AG10803 (cell line): Measurements from ENCODE around the gene RHOU.
"Not testable (repeated sequence)": the region's sequence is repeated elsewhere in the genome, so short reads cannot be mapped to it uniquely, and the experiment has no call there.

Experiments
- DNase-seq: peaks from one replicate; pipeline ENCODE4 v3.0.0; 2010; ENCODE audit warnings: low read depth
- H3K4me3 ChIP-seq: 2 replicates; pipeline ENCODE4 v1.5.1; 2011; ENCODE audit warnings: mild to moderate bottlenecking, low read length, control low read depth
- TF ChIP-seq, protein P1 (sequence below): conservative IDR thresholded peaks from 2 replicates; pipeline ENCODE4 v1.5.1; 2011; ENCODE audit warnings: mild to moderate bottlenecking, low read length, control low read depth, inconsistent platforms

Gene RHOU

DNA sequence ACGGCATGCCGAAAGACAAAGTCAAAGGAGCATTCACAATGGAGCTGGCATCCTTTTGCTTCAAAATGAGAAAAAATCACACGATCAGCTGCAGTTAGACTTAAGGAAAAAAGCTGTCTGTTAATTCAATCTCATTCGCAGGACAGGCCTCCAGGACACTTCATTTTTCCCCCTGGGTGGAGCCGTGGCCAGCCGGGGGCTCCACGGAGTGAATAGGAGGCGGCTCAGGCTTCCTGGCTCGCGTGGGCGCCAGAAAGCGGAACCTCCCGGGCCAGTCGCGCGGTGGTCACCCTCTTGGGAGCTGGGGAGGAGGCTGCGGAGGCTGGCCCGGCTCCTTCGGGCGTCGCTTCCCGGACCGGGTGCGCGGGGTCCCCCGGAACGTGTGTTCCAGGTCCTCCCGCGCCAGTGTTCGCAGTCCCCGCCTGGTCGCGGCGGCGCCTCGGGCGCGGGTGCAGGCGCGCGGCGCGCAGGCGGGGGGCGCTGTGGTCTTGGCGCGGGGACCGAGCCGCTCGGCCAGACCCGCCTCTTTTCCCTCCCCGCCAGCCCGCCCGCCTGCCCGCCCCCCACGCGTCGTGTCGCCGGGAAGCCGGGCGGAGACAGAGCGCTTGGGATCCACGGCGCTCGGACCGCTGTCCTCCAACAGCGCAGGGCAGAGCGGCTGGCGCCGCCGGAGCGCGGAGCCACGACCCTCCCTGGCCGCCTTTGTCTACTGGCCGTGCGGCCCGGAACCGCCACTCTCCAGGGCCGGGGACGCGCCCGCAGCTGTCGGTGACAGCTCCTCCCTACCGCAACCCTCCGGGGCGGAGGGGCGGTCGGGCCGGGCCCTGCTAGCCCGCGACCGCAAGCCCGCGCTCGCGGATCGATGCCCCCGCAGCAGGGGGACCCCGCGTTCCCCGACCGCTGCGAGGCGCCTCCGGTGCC, at the start of gene RHOU:
Gene RHOU (plus strand): TSS at position 599 of the 921 bp plus-strand sequence. CDS start 264 bp downstream, at position 863.
- TF ChIP-seq, protein P1, sequence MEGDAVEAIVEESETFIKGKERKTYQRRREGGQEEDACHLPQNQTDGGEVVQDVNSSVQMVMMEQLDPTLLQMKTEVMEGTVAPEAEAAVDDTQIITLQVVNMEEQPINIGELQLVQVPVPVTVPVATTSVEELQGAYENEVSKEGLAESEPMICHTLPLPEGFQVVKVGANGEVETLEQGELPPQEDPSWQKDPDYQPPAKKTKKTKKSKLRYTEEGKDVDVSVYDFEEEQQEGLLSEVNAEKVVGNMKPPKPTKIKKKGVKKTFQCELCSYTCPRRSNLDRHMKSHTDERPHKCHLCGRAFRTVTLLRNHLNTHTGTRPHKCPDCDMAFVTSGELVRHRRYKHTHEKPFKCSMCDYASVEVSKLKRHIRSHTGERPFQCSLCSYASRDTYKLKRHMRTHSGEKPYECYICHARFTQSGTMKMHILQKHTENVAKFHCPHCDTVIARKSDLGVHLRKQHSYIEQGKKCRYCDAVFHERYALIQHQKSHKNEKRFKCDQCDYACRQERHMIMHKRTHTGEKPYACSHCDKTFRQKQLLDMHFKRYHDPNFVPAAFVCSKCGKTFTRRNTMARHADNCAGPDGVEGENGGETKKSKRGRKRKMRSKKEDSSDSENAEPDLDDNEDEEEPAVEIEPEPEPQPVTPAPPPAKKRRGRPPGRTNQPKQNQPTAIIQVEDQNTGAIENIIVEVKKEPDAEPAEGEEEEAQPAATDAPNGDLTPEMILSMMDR, result peak; percentile 33
- peak within 1 kb of the TSS; percentile 63 for H3K4me3 ChIP-seq
- peak; percentile 50 for DNase-seq

DNA sequence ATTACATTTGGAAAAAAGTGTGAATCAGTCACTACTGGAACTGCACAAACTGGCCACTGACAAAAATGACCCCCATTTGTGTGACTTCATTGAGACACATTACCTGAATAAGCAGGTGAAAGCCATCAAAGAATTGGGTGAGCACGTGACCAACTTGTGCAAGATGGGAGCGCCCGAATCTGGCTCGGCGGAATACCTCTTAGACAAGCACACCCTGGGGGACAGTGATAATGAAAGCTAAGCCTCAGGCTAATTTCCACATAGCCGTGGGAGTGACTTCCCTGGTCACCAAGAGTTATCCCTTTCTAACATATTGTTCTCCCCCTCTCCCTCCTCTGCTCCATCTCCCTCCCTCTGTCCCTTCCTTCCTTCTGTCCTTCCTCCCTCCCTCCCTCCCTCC, 47.7 kb upstream of the RHOU start:
- TF ChIP-seq, protein P1, result no peak
- no peak overlapping the region for H3K4me3 ChIP-seq
- DNase-seq, result no peak

DNA sequence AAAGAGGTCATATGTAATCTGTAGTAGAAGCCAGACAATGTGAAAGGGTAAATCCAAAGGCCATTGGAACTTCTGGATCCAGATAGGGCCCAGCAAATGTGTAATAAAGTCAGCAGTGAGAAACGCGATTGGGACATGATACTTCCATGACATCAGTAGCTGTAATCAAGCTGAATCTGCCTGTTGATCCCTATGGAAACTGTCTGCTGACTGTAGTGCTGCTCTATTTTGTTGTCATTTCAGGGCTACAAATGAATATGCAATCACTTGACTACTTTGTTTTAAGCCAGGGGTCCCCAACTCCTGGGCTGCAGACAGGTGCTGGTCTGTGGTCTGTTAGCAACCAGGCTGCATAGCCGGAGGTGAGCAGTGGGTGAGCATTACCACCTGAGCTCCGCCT, 46.0 kb upstream of the RHOU start:
- TF ChIP-seq, protein P1, result no peak
- no peak overlapping the region for H3K4me3 ChIP-seq
- DNase-seq, result no peak

DNA sequence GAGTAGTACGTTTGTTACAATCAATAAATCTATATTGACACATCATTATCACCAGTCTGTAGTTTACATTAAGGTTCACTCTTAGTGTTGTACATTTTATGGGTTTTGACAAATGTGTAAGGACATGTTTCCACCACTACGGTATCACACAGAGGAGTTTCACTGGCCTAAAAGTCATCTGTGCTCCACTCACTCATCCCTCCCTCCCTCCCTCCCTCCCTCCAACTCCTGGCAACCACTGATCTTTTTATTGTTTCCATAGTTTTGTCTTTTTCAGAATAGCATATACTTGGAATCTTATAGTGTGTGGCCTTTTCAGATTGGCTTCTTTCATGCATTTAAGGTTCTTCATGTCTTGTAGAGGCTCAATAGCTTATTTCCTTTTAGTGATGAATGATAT, 44.1 kb upstream of the RHOU start:
- DNase-seq, result no peak
- no peak overlapping the region for H3K4me3 ChIP-seq
- TF ChIP-seq, protein P1, result no peak

DNA sequence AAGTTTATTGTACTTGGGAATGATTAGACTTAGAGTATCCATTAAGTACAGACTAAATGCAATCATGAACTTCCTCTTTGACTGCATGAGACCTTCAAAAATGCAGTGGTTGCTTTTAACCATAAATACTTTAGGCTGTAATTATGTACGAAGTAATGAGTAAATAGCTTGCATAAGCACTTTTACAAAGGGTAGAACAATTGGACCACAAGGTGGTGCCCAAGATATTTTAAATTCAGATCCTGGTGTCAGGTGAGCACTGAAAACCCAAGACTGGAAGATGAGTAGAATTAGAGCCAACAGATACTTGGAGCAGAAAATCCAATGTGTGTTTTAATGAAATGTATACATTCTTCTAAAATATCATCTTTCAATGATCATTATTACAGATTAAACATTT, 43.4 kb upstream of the RHOU start:
- H3K4me3 ChIP-seq, result no peak overlapping the region
- TF ChIP-seq, protein P1, result peak; percentile 42
- peak; percentile 35 for DNase-seq

DNA sequence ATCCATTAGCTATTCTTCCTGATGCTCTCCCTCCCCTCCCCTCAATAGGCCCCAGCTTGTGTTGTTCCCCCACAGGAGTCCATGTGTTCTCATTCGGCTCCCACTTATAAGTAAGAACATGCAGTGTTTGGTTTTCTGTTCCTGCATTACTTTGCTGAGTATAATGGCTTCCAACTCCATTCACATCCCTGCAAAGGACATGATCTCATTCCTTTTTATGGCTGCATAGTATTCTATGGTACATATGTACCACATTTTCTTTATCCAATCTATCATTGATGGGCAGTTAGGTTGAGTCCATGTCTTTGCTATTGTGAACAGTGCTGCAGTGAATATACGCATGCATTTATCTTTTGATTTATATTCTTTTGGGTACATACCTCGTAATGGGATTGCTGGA, 40.8 kb upstream of the RHOU start:
- not testable (repeated sequence) for H3K4me3 ChIP-seq, DNase-seq

DNA sequence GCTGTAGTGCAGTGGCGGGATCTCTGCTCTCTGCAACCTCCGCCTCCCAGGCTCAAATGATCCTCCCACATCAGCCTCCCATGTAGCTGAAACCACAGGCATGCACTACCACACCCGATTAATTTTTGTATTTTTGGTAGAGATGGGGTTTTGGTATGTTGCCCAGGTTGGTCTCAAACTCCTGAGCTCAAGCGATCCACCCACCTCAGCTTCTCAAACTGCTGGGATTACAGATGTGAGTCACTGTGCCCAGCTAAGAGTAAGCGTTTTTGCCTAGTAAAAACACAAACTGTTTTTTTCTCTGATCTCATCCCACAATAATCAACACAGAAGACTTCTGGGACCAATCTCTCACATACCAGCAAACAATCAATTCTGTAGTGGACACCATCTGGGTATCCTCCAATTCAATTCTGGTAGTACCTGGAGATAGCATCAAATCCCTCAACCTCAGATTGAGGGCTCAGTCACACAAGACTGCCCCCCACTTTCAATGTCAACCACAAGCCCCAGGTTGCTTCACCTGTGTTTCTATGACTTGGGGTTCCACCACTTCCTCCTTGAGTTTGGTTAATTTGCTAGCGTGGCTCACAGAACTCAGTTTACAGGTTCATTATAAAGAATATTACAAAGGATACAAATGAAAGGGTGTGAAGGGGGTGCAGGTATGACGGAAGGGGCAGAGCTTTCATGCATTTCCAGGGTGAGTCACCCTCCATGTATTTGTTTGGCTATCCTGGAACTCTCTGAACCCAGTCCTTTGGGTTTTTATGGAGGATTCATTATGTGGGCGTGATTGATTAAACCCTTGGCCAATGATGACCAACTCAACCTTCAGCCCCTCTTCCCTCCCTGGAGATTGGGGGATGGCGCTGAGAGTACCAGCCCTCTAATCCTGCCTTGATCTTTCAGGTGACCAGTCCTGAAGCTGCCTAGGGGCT, 40.0 kb upstream of the RHOU start:
- no peak overlapping the region for H3K4me3 ChIP-seq
- TF ChIP-seq, protein P1, result no peak
- no peak for DNase-seq
